Fibroblast of skin of right quadriceps (primary cell): Measurements from ENCODE around the gene RELB.
"Not testable (repeated sequence)": the region's sequence is repeated elsewhere in the genome, so short reads cannot be mapped to it uniquely, and the experiment has no call there.

ENCODE experiments used
- DNase-seq: peaks from one replicate; pipeline ENCODE4 v3.0.0-alpha.2; 2013

RELB gene

GRCh38 chr19:45001087-45001739, at the start of gene RELB:
RELB (plus strand) TSS chr19:45001464; CDS start chr19:45001580, 116 bp downstream.
- peak; percentile 91 for DNase-seq

- DNase-seq, result no peak
Observed at GRCh38 chr19:44954278-44954648, 47.0 kb upstream of the RELB start.

- peak; percentile 96 for DNase-seq
Observed at GRCh38 chr19:44954649-44955504, 46.4 kb upstream of the RELB start, which contains the start of gene CLPTM1. CLPTM1 (plus strand) TSS chr19:44955380; CDS start chr19:44955396, 16 bp downstream.

- DNase-seq, result no peak
Observed at GRCh38 chr19:44955505-44956439, 45.5 kb upstream of the RELB start.

- no peak for DNase-seq
Observed at GRCh38 chr19:44957526-44957925, 43.7 kb upstream of the RELB start.

- DNase-seq, result no peak
Observed at GRCh38 chr19:44958090-44958489, 43.2 kb upstream of the RELB start.

GRCh38 chr19:44959691-44960090, 41.6 kb upstream of the RELB start:
- no peak for DNase-seq

- no peak for DNase-seq
Observed at GRCh38 chr19:44960906-44961728, 40.1 kb upstream of the RELB start.

GRCh38 chr19:44961821-44962220, 39.4 kb upstream of the RELB start:
- no peak for DNase-seq

GRCh38 chr19:44968118-44968517, 33.1 kb upstream of the RELB start:
- DNase-seq, result no peak

GRCh38 chr19:44968670-44969069, 32.6 kb upstream of the RELB start:
- no peak for DNase-seq

GRCh38 chr19:44969437-44969836, 31.8 kb upstream of the RELB start:
- DNase-seq, result no peak

GRCh38 chr19:44971451-44971850, 29.8 kb upstream of the RELB start:
- DNase-seq, result not testable (repeated sequence)

- no peak for DNase-seq
Observed at GRCh38 chr19:44972802-44973201, 28.5 kb upstream of the RELB start.

- DNase-seq, result no peak
Observed at GRCh38 chr19:44973982-44974735, 27.1 kb upstream of the RELB start.

GRCh38 chr19:44974857-44975256, 26.4 kb upstream of the RELB start:
- no peak for DNase-seq

- no peak for DNase-seq
Observed at GRCh38 chr19:44975444-44975843, 25.8 kb upstream of the RELB start.

GRCh38 chr19:44984005-44984404, 17.3 kb upstream of the RELB start:
- DNase-seq, result no peak

GRCh38 chr19:44985445-44985844, 15.8 kb upstream of the RELB start:
- no peak for DNase-seq

GRCh38 chr19:44986389-44986788, 14.9 kb upstream of the RELB start:
- no peak for DNase-seq

- no peak for DNase-seq
Observed at GRCh38 chr19:44987148-44987675, 14.1 kb upstream of the RELB start.
